GM19023 (cell line): ENCODE measurements around the gene FAM210B.
"Not testable (repeated sequence)": the region's sequence is repeated elsewhere in the genome, so short reads cannot be mapped to it uniquely, and the experiment has no call there.

Source experiments
- ATAC-seq: cut with Tn5 transposase; IDR thresholded peaks from one replicate; pipeline ENCODE4 v1.9.1; 2021; ENCODE audit warnings: mild to moderate bottlenecking, moderate library complexity; ENCODE audit not compliant: unreplicated experiment

FAM210B gene

DNA sequence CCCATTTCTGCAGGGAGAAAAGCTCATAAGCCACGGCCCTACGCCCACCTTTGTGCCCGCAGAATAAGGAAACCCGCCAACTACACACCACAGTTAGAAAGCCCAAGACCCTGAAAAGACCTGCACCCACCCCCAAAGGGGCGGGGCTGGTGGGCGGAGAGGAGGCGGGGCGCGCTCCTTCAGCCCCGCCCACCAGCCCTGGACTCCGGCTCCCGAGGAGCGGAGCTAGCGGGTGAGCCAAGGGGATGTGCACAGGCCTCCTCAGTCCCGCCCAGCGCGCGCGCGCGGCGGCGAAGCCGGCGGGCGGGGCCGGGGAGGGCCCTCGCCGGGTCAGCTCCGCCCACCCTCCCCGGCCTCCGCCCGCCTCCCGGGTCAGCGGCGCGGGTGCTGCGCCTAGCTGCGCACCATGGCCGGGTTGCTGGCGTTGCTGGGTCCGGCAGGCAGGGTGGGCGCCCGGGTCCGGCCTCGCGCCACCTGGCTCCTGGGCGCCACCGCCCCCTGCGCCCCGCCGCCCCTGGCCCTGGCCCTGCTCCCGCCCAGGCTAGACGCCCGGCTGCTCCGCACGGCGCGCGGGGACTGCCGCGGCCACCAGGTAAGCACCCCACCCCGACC is at the start of gene FAM210B:
Gene FAM210B (plus strand): TSS at position 375 of the 612 bp plus-strand sequence. CDS start 32 bp downstream, at position 407.
- peak; percentile 95 for ATAC-seq

GRCh38 chr20:56316051-56316450 is 42.7 kb upstream of the FAM210B start:
- ATAC-seq, result peak; percentile 79

DNA sequence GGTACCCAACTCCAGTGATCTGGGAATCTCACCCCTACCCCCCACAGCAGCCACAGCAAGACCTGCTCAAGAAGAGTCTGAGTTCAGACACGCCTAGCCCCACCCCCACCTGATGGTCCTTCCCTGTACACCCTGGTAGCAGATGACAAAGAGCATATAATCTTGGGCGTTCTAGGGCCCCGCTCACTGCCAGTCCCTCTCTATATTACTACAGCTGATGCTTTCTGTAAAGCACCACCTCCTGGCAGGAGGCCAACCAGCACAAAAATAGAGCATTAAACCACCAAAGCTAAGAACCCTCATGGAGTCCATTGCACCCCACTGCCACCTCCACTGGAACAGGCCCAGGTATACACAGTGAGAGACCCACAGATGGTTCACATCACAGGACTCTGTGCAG is 42.3 kb upstream of the FAM210B start:
- no peak for ATAC-seq

GRCh38 chr20:56322681-56323080 is 36.1 kb upstream of the FAM210B start:
- ATAC-seq, result no peak

- ATAC-seq, result no peak
Measured at GRCh38 chr20:56323206-56323605, 35.6 kb upstream of the FAM210B start.

GRCh38 chr20:56323656-56324055 is 35.1 kb upstream of the FAM210B start:
- no peak for ATAC-seq

GRCh38 chr20:56324806-56325205 is 34.0 kb upstream of the FAM210B start:
- no peak for ATAC-seq

- ATAC-seq, result no peak
Measured at GRCh38 chr20:56328861-56329260, 29.9 kb upstream of the FAM210B start.

DNA sequence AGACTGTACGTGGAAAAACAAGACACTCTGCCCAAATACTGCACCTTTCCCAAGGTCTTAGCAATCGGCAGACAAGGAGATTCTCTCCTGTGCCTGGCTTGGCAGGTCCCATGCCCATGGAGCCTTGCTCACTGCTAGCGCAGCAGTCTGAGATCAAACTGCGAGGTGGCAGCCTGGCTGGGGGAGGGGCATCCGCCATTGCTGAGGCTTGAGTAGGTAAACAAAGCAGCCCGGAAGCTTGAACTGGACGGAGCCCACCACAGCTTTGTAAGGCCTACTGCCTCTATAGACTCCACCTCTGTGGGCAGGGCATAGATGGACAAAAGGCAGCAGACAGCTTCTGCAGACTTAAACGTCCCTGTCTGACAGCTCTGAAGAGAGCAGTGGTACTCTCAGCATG is 22.1 kb upstream of the FAM210B start:
- ATAC-seq, result not testable (repeated sequence)

DNA sequence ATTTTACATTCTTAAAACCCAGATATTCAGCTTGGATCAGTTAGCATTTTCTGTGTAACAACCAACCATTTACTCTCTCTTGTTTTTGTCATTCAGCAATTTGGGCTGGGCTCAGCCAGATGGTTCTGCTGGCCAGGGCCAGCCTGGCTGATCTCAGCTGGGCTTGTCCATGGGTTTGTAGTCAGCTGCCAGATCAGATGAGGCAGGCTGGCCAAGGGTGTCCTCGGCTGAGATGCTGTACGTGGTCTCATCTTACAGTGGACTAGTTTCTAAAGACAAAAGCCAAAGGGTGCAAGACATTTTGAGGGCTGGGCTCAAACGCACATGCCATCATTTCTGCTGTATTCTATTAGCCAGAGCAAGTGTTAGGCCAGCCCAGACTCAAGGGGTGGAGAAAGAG is 16.0 kb upstream of the FAM210B start:
- no peak for ATAC-seq

GRCh38 chr20:56343861-56344381 is 14.9 kb upstream of the FAM210B start:
- no peak for ATAC-seq

- no peak for ATAC-seq
Measured at GRCh38 chr20:56345911-56346310, 12.9 kb upstream of the FAM210B start.

DNA sequence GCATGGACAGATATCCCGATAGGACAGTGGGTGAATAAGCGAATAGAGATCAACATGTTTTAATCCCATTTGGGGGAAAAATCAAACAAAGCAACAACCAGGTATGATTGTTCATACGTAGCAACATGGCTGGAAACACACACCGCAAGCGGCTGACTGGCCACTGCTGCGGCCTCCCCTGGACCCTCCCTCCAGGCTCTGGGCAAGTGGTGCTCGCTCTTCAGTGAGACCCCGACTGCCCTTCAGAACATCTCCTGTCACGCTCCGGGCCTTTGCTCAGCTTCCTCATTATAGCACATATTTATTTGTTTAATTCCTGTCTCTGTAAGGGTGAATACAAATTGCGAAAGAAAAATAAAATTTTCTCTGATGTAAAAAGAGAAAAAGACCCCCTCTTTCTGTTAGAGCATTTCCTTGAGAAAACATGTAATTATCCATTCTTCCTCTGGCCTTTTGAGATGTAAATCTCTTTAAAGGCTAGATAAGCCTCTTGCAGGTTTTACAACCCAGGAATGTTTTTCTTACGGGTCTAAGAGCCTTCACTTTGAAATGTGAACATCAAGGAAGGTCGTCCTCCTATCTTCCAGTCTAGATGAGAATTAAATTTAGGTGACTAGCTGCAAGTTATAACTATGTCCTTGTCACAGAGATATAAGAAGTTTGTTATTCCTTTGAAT is 11.0 kb upstream of the FAM210B start:
- ATAC-seq, result no peak

- ATAC-seq, result no peak
Measured at GRCh38 chr20:56348305-56348693, 10.5 kb upstream of the FAM210B start.

DNA sequence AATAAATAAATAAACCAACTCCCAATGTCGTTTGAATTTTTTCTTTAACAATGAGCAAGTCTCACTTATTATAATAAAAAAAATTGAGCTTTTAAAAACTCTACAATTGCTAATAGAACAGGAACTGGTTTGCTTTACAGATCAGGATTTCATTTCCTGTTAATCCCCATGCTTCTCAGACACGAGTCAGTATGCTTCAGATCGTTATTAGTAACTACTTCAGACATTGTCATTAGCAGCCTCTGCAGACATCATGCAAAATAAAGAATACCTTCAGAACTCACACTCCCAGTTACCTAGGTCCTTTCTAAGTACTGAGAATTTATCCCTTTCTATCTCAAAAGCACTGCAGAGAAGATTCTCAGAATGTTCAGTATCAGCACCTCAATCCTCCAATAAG is 10.0 kb upstream of the FAM210B start:
- no peak for ATAC-seq

- ATAC-seq, result no peak
Measured at GRCh38 chr20:56350842-56351241, 7.9 kb upstream of the FAM210B start.

DNA sequence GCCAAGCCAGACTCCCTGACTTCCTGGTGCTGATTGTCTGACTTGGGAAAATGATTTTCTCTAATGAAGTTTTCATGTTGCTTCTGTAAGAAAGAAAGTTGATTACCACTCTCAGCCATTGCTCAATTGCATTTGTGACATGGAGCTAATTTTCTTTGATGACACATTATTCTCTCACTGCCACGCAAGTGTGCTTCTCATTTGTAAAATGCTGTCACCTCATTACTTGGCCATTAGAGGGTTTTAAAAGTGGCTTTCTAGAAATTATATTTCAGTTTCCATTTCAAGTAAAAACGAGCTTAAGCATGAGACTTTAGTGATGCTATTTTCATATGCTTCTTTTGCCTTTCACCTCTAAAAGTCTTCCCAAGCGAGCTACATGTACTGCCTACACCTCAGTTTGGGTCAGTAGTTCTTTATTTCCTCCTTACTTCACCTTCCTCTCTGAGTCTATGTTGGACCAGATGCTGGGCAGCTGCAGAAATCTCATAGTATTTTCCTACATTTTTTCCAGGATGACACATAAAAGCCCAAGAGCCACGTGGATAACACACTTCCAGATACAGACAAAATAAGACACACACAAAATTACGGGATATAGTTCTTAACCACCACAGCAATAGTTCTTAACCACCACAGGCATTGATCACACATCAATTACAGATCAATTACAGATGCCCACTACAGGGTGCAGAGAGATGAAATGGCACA is 6.3 kb upstream of the FAM210B start:
- ATAC-seq, result no peak

DNA sequence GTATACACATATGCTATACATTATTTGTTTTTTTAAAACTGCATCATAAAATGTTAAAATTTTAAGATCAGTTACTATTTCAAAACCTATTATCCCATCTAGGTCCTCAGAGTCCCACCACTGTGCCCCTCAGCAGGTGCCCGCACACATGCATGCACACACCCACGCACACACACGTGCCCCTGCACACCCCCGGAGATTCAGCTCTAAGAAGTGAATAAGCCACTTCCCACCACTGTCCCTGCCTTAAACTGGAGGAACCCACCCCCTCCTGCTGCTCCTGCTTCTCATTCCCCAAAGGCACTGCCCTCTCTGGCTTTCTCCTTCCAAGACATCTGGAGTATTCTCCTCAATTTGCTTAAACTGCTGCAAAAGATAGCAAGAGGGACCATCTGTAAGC is 5.4 kb upstream of the FAM210B start:
- ATAC-seq, result no peak

- ATAC-seq, result no peak
Measured at GRCh38 chr20:56358070-56358469, 704 bp upstream of the FAM210B start.

DNA sequence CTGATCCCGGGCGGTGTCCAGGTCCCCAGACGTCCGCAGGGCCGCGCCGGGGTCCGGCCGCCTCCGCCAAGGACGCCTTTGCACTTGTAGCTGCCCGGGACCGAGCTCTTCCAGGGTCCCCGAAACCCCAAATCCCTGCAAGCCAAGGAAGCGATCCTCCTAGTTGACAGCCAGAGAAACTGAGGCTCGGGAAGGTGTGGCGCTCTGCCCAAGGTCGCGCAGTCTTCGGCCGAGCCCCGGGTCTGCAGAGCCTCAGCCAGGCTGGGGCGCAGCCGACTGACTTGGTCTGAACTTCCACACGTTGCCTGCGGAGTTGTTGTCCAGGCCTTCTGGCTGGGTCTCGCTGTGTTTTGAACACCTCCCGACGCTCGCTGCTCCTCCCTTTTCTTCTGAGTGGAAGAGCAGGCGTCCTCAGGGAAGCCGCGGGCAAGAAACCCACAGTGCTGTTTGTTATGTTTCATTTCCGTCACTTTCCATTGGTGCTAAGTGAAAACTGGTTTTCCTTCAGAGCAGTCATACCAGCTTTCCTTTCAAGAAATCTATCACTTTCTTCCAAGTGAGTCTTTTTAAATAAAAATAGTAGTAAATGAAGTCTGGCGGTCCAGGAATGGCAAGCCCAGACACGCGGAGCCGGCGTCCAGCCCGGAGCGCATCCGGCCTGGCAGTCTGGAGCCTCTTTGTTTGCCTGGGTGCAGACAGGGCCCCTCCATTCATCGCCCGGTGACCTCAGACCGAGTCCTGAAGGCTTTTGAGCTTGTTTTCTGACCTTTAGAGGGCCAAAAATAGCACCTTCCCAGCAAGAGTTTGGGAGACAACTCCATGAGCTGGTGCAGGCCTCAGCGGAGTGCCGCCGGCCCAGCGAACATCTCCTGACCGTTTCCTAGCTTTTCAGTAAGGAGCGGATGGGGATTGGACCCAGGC is 698 bp downstream of the FAM210B start:
- ATAC-seq, result peak; percentile 32
